Tongue (tissue), 2 donors: Measurements from ENCODE around the gene GNG7. TPM values are rescaled to one million over a fixed set of nuclear protein-coding genes. Genes with fewer than 3 reads are reported as not detected.
"Not testable (repeated sequence)": the region's sequence is repeated elsewhere in the genome, so short reads cannot be mapped to it uniquely, and the experiment has no call there.

Experiments
- DNase-seq: peaks from one replicate; pipeline ENCODE4 v3.0.0-alpha.2; 2015
- total RNA-seq: library from RNA; depleted of rRNA; stranded (reverse); fragments of >200 nt; gene quantifications from one replicate; pipeline ENCODE4 v1.2.3, GENCODE V29; 2014

GNG7 gene
- total RNA-seq, 1 donor from 2014 or later, result 3.2 TPM

- DNase-seq, result no peak
These were observed 168.6 kb downstream of the GNG7 start for GRCh38 chr19:2533686-2534422.

- no peak for DNase-seq
These were observed 169.4 kb downstream of the GNG7 start for GRCh38 chr19:2533072-2533425.

- no peak for DNase-seq
These were observed 170.0 kb downstream of the GNG7 start for GRCh38 chr19:2532252-2533071.

GRCh38 chr19:2529942-2530341, 172.6 kb downstream of the GNG7 start:
- not testable (repeated sequence) for DNase-seq

- DNase-seq, result no peak
These were observed 173.0 kb downstream of the GNG7 start for GRCh38 chr19:2529473-2529918.

GRCh38 chr19:2528675-2529101, 173.8 kb downstream of the GNG7 start:
- DNase-seq, result no peak

- no peak for DNase-seq
These were observed 174.8 kb downstream of the GNG7 start for GRCh38 chr19:2527686-2528085.

- no peak for DNase-seq
These were observed 175.3 kb downstream of the GNG7 start for GRCh38 chr19:2527171-2527570.

GRCh38 chr19:2524840-2525723, 177.4 kb downstream of the GNG7 start:
- no peak for DNase-seq

GRCh38 chr19:2524361-2524839, 178.1 kb downstream of the GNG7 start:
- DNase-seq, result no peak

GRCh38 chr19:2523630-2524311, 178.7 kb downstream of the GNG7 start:
- DNase-seq, result no peak

GRCh38 chr19:2519482-2519881, 183.0 kb downstream of the GNG7 start:
- DNase-seq, result no peak

- not testable (repeated sequence) for DNase-seq
These were observed 183.6 kb downstream of the GNG7 start for GRCh38 chr19:2518856-2519255.

- DNase-seq, result no peak
These were observed 184.5 kb downstream of the GNG7 start for GRCh38 chr19:2517881-2518601.

- no peak for DNase-seq
These were observed 185.8 kb downstream of the GNG7 start for GRCh38 chr19:2516727-2517126.

- DNase-seq, result no peak
These were observed 187.4 kb downstream of the GNG7 start for GRCh38 chr19:2514981-2515518.

- DNase-seq, result no peak
These were observed 189.7 kb downstream of the GNG7 start for GRCh38 chr19:2512523-2513431.

- DNase-seq, result no peak
These were observed 190.5 kb downstream of the GNG7 start for GRCh38 chr19:2511991-2512390.

GRCh38 chr19:2511570-2511969, 190.9 kb downstream of the GNG7 start:
- DNase-seq, result no peak

GRCh38 chr19:2509096-2509495, 193.4 kb downstream of the GNG7 start:
- no peak for DNase-seq
